Stimulated activated naive B cell treated with anti-CD40 and anti-IgM and Interleukin-4, amounts not matched to agents 10 μg/mL and 1 μg/mL and 100 μg/mL, for 72 hours (primary cell): ENCODE results near the gene GPR89A.

Experiments
- ATAC-seq, 2 donors: fragments of 150-1000 bp; cut with Tn5 transposase; replicated peaks; 2 replicates each; pipeline ENCODE4 v1.10.0; 2021; ENCODE audit warnings: moderate library complexity in 1 of 2
- DNase-seq: peaks from one replicate; pipeline ENCODE4 v3.0.0; 2021
- H3K27ac Mint-ChIP-seq: one replicate; pipeline ENCODE4 v1.8.0; 2022; ENCODE audit warnings: mild to moderate bottlenecking, mixed read lengths
- H3K27me3 Mint-ChIP-seq, 2 donors: one replicate each; pipeline ENCODE4 v1.8.0; 2022; ENCODE audit warnings: mixed read lengths in 2 of 2
- H3K36me3 Mint-ChIP-seq, 2 donors: one replicate each; pipeline ENCODE4 v1.8.0; 2022; ENCODE audit warnings: mixed read lengths in 2 of 2, mild to moderate bottlenecking in 1 of 2
- H3K4me1 Mint-ChIP-seq, 2 donors: one replicate each; pipeline ENCODE4 v1.8.0; 2022; ENCODE audit warnings: mixed read lengths in 2 of 2, mild to moderate bottlenecking in 1 of 2
- H3K4me3 Mint-ChIP-seq, 2 donors: one replicate each; pipeline ENCODE4 v1.8.0; 2022; ENCODE audit warnings: mild to moderate bottlenecking in 2 of 2, mixed read lengths in 2 of 2, moderate library complexity in 1 of 2
- H3K9me3 Mint-ChIP-seq, 2 donors: one replicate each; pipeline ENCODE4 v1.8.0; 2022; ENCODE audit warnings: mixed read lengths in 2 of 2, mild to moderate bottlenecking in 1 of 2

The GPR89A gene

GRCh38 chr1:145695821-145696629 is 88.2 kb downstream of the GPR89A start:
- ATAC-seq (no peak), DNase-seq (no peak)
- Mint-ChIP-seq H3K27me3 (no peaks in the 10 kb centered on the region), H3K4me1 (peaks cover 5 to 13% of the 10 kb centered on the region in 2 donors), H3K9me3 (no peaks in the 10 kb centered on the region), H3K27ac (no peak overlapping the region), H3K36me3 (peaks cover 0 to 3% of the 10 kb centered on the region in 2 donors), H3K4me3 (no peak overlapping the region)

GRCh38 chr1:145696630-145696960 is 88.8 kb downstream of the GPR89A start:
- H3K4me1 Mint-ChIP-seq, result peaks cover 5 to 13% of the 10 kb centered on the region in 2 donors
- H3K9me3 Mint-ChIP-seq, result no peaks in the 10 kb centered on the region
- H3K27ac Mint-ChIP-seq, result no peak overlapping the region
- no peak for DNase-seq
- H3K4me3 Mint-ChIP-seq, result no peak overlapping the region
- H3K27me3 Mint-ChIP-seq, result no peaks in the 10 kb centered on the region
- ATAC-seq, result no peak
- peaks cover 0 to 3% of the 10 kb centered on the region in 2 donors for H3K36me3 Mint-ChIP-seq

- no peak for DNase-seq
- no peak for ATAC-seq
- Mint-ChIP-seq H3K4me3 (no peak overlapping the region), H3K4me1 (peaks cover 4 to 7% of the 10 kb centered on the region in 2 donors), H3K36me3 (no peaks in the 10 kb centered on the region), H3K27me3 (no peaks in the 10 kb centered on the region), H3K27ac (no peak overlapping the region), H3K9me3 (no peaks in the 10 kb centered on the region)
These were observed 93.6 kb downstream of the GPR89A start for GRCh38 chr1:145701306-145701862.

- Mint-ChIP-seq H3K27ac (no peak overlapping the region), H3K36me3 (no peaks in the 10 kb centered on the region), H3K4me1 (peaks cover 3% of the 10 kb centered on the region in 2 donors), H3K4me3 (no peak overlapping the region), H3K9me3 (no peaks in the 10 kb centered on the region), H3K27me3 (no peaks in the 10 kb centered on the region)
- DNase-seq (no peak), ATAC-seq (no peak)
These were observed 94.3 kb downstream of the GPR89A start for GRCh38 chr1:145702052-145702451.

GRCh38 chr1:145702826-145703225 is 95.0 kb downstream of the GPR89A start:
- Mint-ChIP-seq H3K27me3 (no peaks in the 10 kb centered on the region), H3K36me3 (no peaks in the 10 kb centered on the region), H3K4me1 (no peaks in the 10 kb centered on the region), H3K27ac (no peak overlapping the region), H3K9me3 (no peaks in the 10 kb centered on the region), H3K4me3 (no peak overlapping the region)
- ATAC-seq (no peak), DNase-seq (no peak)

- Mint-ChIP-seq H3K27ac (no peak overlapping the region), H3K36me3 (no peaks in the 10 kb centered on the region), H3K27me3 (peaks cover 3 to 5% of the 10 kb centered on the region in 2 donors), H3K4me1 (no peaks in the 10 kb centered on the region), H3K4me3 (no peak overlapping the region), H3K9me3 (no peaks in the 10 kb centered on the region)
- ATAC-seq (no peak), DNase-seq (no peak)
These were observed 97.8 kb downstream of the GPR89A start for GRCh38 chr1:145705622-145706021.

- no peaks in the 10 kb centered on the region for H3K36me3 Mint-ChIP-seq
- no peaks in the 10 kb centered on the region for H3K4me1 Mint-ChIP-seq
- no peak overlapping the region for H3K4me3 Mint-ChIP-seq
- no peak overlapping the region for H3K27ac Mint-ChIP-seq
- H3K9me3 Mint-ChIP-seq, result no peaks in the 10 kb centered on the region
- ATAC-seq (no peak), DNase-seq (no peak)
- H3K27me3 Mint-ChIP-seq, result peaks cover 3 to 5% of the 10 kb centered on the region in 2 donors
These were observed 98.4 kb downstream of the GPR89A start for GRCh38 chr1:145706086-145706664.

GRCh38 chr1:145707183-145707867 is 99.5 kb downstream of the GPR89A start, which contains the start of gene PDZK1:
TSS of gene PDZK1 (minus strand) at chr1:145707368. CDS start at chr1:145688021, 19,347 bp downstream.
- peaks cover 3 to 5% of the 10 kb centered on the region in 2 donors for H3K27me3 Mint-ChIP-seq
- no peaks in the 10 kb centered on the region for H3K4me1 Mint-ChIP-seq
- no peaks in the 10 kb centered on the region for H3K9me3 Mint-ChIP-seq
- no peak within 1 kb of the TSS for H3K4me3 Mint-ChIP-seq
- H3K27ac Mint-ChIP-seq, result no peak within 1 kb of the TSS
- H3K36me3 Mint-ChIP-seq, result no peaks in the 10 kb centered on the region
- no peak for DNase-seq
- no peak for ATAC-seq

GRCh38 chr1:145708063-145708462 is 100.3 kb downstream of the GPR89A start:
- DNase-seq (no peak), ATAC-seq (no peak)
- no peaks in the 10 kb centered on the region for H3K4me1 Mint-ChIP-seq
- H3K9me3 Mint-ChIP-seq, result no peaks in the 10 kb centered on the region
- H3K4me3 Mint-ChIP-seq, result no peak overlapping the region
- peaks cover 3 to 5% of the 10 kb centered on the region in 2 donors for H3K27me3 Mint-ChIP-seq
- H3K27ac Mint-ChIP-seq, result no peak overlapping the region
- H3K36me3 Mint-ChIP-seq, result no peaks in the 10 kb centered on the region

- DNase-seq (no peak), ATAC-seq (no peak)
- Mint-ChIP-seq H3K36me3 (no peaks in the 10 kb centered on the region), H3K27ac (no peak overlapping the region), H3K4me1 (no peaks in the 10 kb centered on the region), H3K27me3 (peaks cover 3 to 5% of the 10 kb centered on the region in 2 donors), H3K4me3 (no peak overlapping the region), H3K9me3 (no peaks in the 10 kb centered on the region)
These were observed 102.7 kb downstream of the GPR89A start for GRCh38 chr1:145710291-145711027.

GRCh38 chr1:145711213-145711651 is 103.4 kb downstream of the GPR89A start:
- DNase-seq, result no peak
- no peak for ATAC-seq
- Mint-ChIP-seq H3K27ac (no peak overlapping the region), H3K4me3 (no peak overlapping the region), H3K36me3 (no peaks in the 10 kb centered on the region), H3K9me3 (no peaks in the 10 kb centered on the region), H3K4me1 (no peaks in the 10 kb centered on the region), H3K27me3 (peaks cover 3 to 5% of the 10 kb centered on the region in 2 donors)

- Mint-ChIP-seq H3K4me1 (no peaks in the 10 kb centered on the region), H3K27me3 (peaks cover 9 to 11% of the 10 kb centered on the region in 2 donors), H3K36me3 (no peaks in the 10 kb centered on the region), H3K27ac (no peak overlapping the region), H3K9me3 (no peaks in the 10 kb centered on the region), H3K4me3 (no peak overlapping the region)
- no peak for DNase-seq
- ATAC-seq, result no peak
These were observed 106.8 kb downstream of the GPR89A start for GRCh38 chr1:145714524-145715111.

- ATAC-seq (no peak), DNase-seq (no peak)
- no peak overlapping the region for H3K27ac Mint-ChIP-seq
- no peaks in the 10 kb centered on the region for H3K9me3 Mint-ChIP-seq
- H3K4me3 Mint-ChIP-seq, result no peak overlapping the region
- peaks cover 9 to 10% of the 10 kb centered on the region in 2 donors for H3K4me1 Mint-ChIP-seq
- H3K27me3 Mint-ChIP-seq, result peaks cover 20 to 28% of the 10 kb centered on the region in 2 donors
- no peaks in the 10 kb centered on the region for H3K36me3 Mint-ChIP-seq
These were observed 109.0 kb downstream of the GPR89A start for GRCh38 chr1:145716641-145717345.
